ENCODE measurements around the gene ANAPC2. TPM values are rescaled to one million over a fixed set of nuclear protein-coding genes. Genes with fewer than 3 reads are reported as not detected.

The ANAPC2 gene
- total RNA-seq, 1 donor from 2014 or later = 71.7 TPM

- peaks cover 4% of the 10 kb centered on the region for H3K27me3 Mint-ChIP-seq (ENCODE audit: low read depth)
- no peak for TF ChIP-seq CTCF (conservative IDR thresholded peaks at IDR 0.05)
- H3K9me3 Mint-ChIP-seq = no peaks in the 10 kb centered on the region
- H3K4me3 Mint-ChIP-seq = peak overlapping the region; percentile 82
- peaks cover 4% of the 10 kb centered on the region for H3K4me1 Mint-ChIP-seq
- H3K36me3 Mint-ChIP-seq (ENCODE audit: low read depth) = no peaks in the 10 kb centered on the region
- no peak overlapping the region for H3K27ac Mint-ChIP-seq (ENCODE audit: unreplicated experiment)
- no peak for DNase-seq (ENCODE audit: low read depth, low spot score)
These were observed 39.6 kb upstream of the ANAPC2 start for GRCh38 chr9:137227853-137228505.

- TF ChIP-seq CTCF (conservative IDR thresholded peaks at IDR 0.05) = peak; percentile 87
- H3K27me3 Mint-ChIP-seq (ENCODE audit: low read depth) = peaks cover 6% of the 10 kb centered on the region
- H3K27ac Mint-ChIP-seq (ENCODE audit: unreplicated experiment) = no peak within 1 kb of the TSS
- no peaks in the 10 kb centered on the region for H3K9me3 Mint-ChIP-seq
- no peaks in the 10 kb centered on the region for H3K36me3 Mint-ChIP-seq (ENCODE audit: low read depth)
- DNase-seq (ENCODE audit: low read depth, low spot score) = peak; percentile 81
- H3K4me3 Mint-ChIP-seq = peak within 1 kb of the TSS; percentile 82
- H3K4me1 Mint-ChIP-seq = peaks cover 4% of the 10 kb centered on the region
These were observed 38.9 kb upstream of the ANAPC2 start, which contains the start of gene RNF224 for GRCh38 chr9:137227054-137227852. TSS of gene RNF224 (plus strand) at chr9:137227502. CDS start at chr9:137228336, 834 bp downstream.

GRCh38 chr9:137226338-137227053, 38.1 kb upstream of the ANAPC2 start:
- H3K4me1 Mint-ChIP-seq = peaks cover 4% of the 10 kb centered on the region
- H3K9me3 Mint-ChIP-seq = no peaks in the 10 kb centered on the region
- no peak overlapping the region for H3K27ac Mint-ChIP-seq (ENCODE audit: unreplicated experiment)
- H3K36me3 Mint-ChIP-seq (ENCODE audit: low read depth) = no peaks in the 10 kb centered on the region
- no peak for DNase-seq (ENCODE audit: low read depth, low spot score)
- TF ChIP-seq CTCF (conservative IDR thresholded peaks at IDR 0.05) = no peak
- H3K4me3 Mint-ChIP-seq = peak overlapping the region; percentile 34
- peaks cover 6% of the 10 kb centered on the region for H3K27me3 Mint-ChIP-seq (ENCODE audit: low read depth)

- Mint-ChIP-seq H3K4me3 (no peak overlapping the region), H3K4me1 (peaks cover 4% of the 10 kb centered on the region), H3K9me3 (no peaks in the 10 kb centered on the region), H3K27me3 (ENCODE audit: low read depth) (peaks cover 6% of the 10 kb centered on the region), H3K36me3 (ENCODE audit: low read depth) (no peaks in the 10 kb centered on the region), H3K27ac (ENCODE audit: unreplicated experiment) (no peak overlapping the region)
- TF ChIP-seq CTCF (conservative IDR thresholded peaks at IDR 0.05) = no peak
- no peak for DNase-seq (ENCODE audit: low read depth, low spot score)
These were observed 37.5 kb upstream of the ANAPC2 start for GRCh38 chr9:137225699-137226331.

Measured in neural crest cell (in vitro differentiated cells).